HepG2 (cell line): ENCODE results near the gene SLC34A3. TPM values are rescaled to one million over a fixed set of nuclear protein-coding genes. Genes with fewer than 3 reads are reported as not detected.

Experiments used
- AGO2 ChIP-seq: fragments of 200-400 bp; formaldehyde crosslinking; optimal IDR thresholded peaks from 2 replicates; pipeline ENCODE3; 2017; ENCODE audit warnings: mild to moderate bottlenecking, low read depth, low read length, moderate library complexity
- ATF3 ChIP-seq: sonication (generic); formaldehyde crosslinking; IDR thresholded peaks from 2 replicates; pipeline ENCODE4 v1.4.0; 2020; ENCODE audit warnings: missing genetic modification reagents
- CBX1 ChIP-seq: IDR thresholded peaks from one replicate; pipeline ENCODE4 v1.6.1; 2016; ENCODE audit warnings: antibody characterized with exemption, low read depth
- NCOA2 ChIP-seq: sonication (generic); formaldehyde crosslinking; IDR thresholded peaks from 2 replicates; pipeline ENCODE4 v1.8.0; 2022; ENCODE audit warnings: inconsistent platforms
- RAD21 ChIP-seq: fragments of 450-650 bp; formaldehyde crosslinking; IDR thresholded peaks from 2 replicates; pipeline ENCODE4 v1.5.0; 2020; ENCODE audit warnings: mild to moderate bottlenecking
- REL ChIP-seq: sonication (generic); formaldehyde crosslinking; conservative IDR thresholded peaks from 2 replicates; pipeline ENCODE4 v1.8.0; 2022; ENCODE audit warnings: mild to moderate bottlenecking, missing genetic modification reagents, moderate library complexity
- SP2 ChIP-seq: sonication (generic); formaldehyde crosslinking; IDR thresholded peaks from 2 replicates; pipeline ENCODE4 v1.5.1; 2020; ENCODE audit warnings: mild to moderate bottlenecking, missing genetic modification reagents
- TAF1 ChIP-seq: sonication (generic); formaldehyde crosslinking; IDR thresholded peaks from 2 replicates; pipeline ENCODE4 v1.4.0; 2020; ENCODE audit warnings: missing genetic modification reagents
- TEAD2 ChIP-seq: sonication (generic); formaldehyde crosslinking; IDR thresholded peaks from 2 replicates; pipeline ENCODE4 v1.9.0; 2021; ENCODE audit warnings: missing genetic modification reagents
- ZNF142 ChIP-seq: sonication (generic); formaldehyde crosslinking; IDR thresholded peaks from 2 replicates; pipeline ENCODE4 v1.4.0; 2020; ENCODE audit warnings: missing genetic modification reagents
- ZNF280B ChIP-seq: sonication (generic); formaldehyde crosslinking; IDR thresholded peaks from 2 replicates; pipeline ENCODE4 v1.5.0; 2020; ENCODE audit warnings: missing genetic modification reagents, mild to moderate bottlenecking, borderline replicate concordance
- ZNF501 ChIP-seq: sonication (generic); formaldehyde crosslinking; IDR thresholded peaks from 2 replicates; pipeline ENCODE4 v1.5.1; 2020; ENCODE audit warnings: mild to moderate bottlenecking, moderate library complexity, missing genetic modification reagents
- ZNF546 ChIP-seq: sonication (generic); formaldehyde crosslinking; conservative IDR thresholded peaks from 2 replicates; pipeline ENCODE4 v1.8.1; 2023; ENCODE audit warnings: mild to moderate bottlenecking, missing genetic modification reagents
- ZNF619 ChIP-seq: sonication (generic); formaldehyde crosslinking; IDR thresholded peaks from 2 replicates; pipeline ENCODE4 v1.4.0; 2020; ENCODE audit warnings: mild to moderate bottlenecking, missing genetic modification reagents
- ZNF674 ChIP-seq: sonication (generic); formaldehyde crosslinking; IDR thresholded peaks from 2 replicates; pipeline ENCODE4 v1.5.0; 2020; ENCODE audit warnings: low read depth, mild to moderate bottlenecking, missing genetic modification reagents
- polyA plus RNA-seq, 8 experiments: library from polyadenylated mRNA; depleted of rRNA in 3 of 8; stranded (reverse) in 7 of 8; unstranded in 1 of 8; fragments of >200 nt; fragmentation: Illumina TruSeq in 4 of 8; extraction: Trizol in 4 of 8; gene quantifications; 2 replicates each; pipeline versions ENCODE4 v1.2.1 to v1.2.3, GENCODE V29; 2011 to 2016; ENCODE audit warnings: low read depth in 4 of 8, missing spikeins in 1 of 8, mixed read lengths in 1 of 8; ENCODE audit not compliant: insufficient read depth in 1 of 8
- total RNA-seq, 5 experiments: library from RNA; depleted of rRNA; stranded (reverse); fragments of >200 nt; fragmentation: Illumina TruSeq; extraction: Trizol; gene quantifications; 2 replicates each; pipeline ENCODE4 v1.2.3, GENCODE V29; 2016; ENCODE audit warnings: low read depth in 1 of 5
- TF ChIP-seq, protein P1 (sequence below): sonication (generic); formaldehyde crosslinking; IDR thresholded peaks from 2 replicates; pipeline ENCODE4 v1.9.0; 2021; ENCODE audit warnings: mild to moderate bottlenecking, missing genetic modification reagents

Gene SLC34A3
- total and polyA plus RNA-seq, 2 of the 13 experiments (the other 11 are each of a cell fraction or from before 2014, with no cell fraction given) = 0.07 to 1.0 TPM

DNA sequence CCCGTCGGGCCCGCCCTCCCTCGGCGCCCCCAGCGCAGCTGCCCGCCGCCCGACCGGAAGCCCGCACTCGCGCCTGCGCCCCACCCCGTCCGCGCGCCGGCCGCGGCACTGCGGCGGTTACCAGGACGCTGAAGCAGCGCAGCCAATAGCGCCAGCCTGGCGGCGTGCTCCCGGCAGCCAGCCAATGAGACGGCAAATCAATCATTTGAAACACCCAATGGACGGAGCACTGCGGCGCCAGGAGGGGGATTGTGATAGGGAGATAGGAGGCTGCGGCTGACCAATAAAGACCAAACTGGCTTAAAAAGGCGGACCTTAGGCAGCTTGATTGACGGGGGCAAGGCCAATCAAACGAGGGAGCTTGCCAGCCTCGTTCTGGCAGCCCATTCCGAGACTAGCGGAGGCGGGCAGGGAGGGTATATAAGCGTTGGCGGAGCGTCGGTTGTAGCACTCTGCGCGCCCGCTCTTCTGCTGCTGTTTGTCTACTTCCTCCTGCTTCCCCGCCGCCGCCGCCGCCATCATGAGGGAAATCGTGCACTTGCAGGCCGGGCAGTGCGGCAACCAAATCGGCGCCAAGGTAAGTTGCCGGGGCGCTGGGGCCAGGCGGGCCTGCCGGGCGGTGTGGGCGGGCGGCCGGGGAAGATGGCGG is 10.3 kb downstream of the SLC34A3 start, which contains the start of gene TUBB4B (continued):
- no peak for TF ChIP-seq ZNF619
- no peak for TF ChIP-seq ZNF546
- TF ChIP-seq AGO2 = no peak
- peak; percentile 68; the same call in 1 of the 2 replicates for TF ChIP-seq NCOA2
- no peak for TF ChIP-seq ZNF501 (CRISPR knock-in tag)
- peak; percentile 98 for TF ChIP-seq SP2 (CRISPR knock-in tag)
- TF ChIP-seq ZNF280B (CRISPR knock-in tag) = no peak
- TF ChIP-seq RAD21 (CRISPR knock-in tag) = peak; percentile 69
- TF ChIP-seq CBX1 = peak; percentile 97
- 0 out of 2 replicates have a peak, but pooled peaks have one; percentile 52 for TF ChIP-seq ZNF674 (CRISPR knock-in tag)
- TF ChIP-seq TAF1 (CRISPR knock-in tag) = peak; percentile 97
- TF ChIP-seq REL (CRISPR knock-in tag) = no peak
- peak; percentile 73 for TF ChIP-seq ZNF142 (CRISPR knock-in tag)
- TF ChIP-seq ATF3 (CRISPR knock-in tag) = peak; percentile 66
- TF ChIP-seq TEAD2 (CRISPR knock-in tag) = 0 out of 2 replicates have a peak, but pooled peaks have one; percentile 76
- TF ChIP-seq, protein P1, sequence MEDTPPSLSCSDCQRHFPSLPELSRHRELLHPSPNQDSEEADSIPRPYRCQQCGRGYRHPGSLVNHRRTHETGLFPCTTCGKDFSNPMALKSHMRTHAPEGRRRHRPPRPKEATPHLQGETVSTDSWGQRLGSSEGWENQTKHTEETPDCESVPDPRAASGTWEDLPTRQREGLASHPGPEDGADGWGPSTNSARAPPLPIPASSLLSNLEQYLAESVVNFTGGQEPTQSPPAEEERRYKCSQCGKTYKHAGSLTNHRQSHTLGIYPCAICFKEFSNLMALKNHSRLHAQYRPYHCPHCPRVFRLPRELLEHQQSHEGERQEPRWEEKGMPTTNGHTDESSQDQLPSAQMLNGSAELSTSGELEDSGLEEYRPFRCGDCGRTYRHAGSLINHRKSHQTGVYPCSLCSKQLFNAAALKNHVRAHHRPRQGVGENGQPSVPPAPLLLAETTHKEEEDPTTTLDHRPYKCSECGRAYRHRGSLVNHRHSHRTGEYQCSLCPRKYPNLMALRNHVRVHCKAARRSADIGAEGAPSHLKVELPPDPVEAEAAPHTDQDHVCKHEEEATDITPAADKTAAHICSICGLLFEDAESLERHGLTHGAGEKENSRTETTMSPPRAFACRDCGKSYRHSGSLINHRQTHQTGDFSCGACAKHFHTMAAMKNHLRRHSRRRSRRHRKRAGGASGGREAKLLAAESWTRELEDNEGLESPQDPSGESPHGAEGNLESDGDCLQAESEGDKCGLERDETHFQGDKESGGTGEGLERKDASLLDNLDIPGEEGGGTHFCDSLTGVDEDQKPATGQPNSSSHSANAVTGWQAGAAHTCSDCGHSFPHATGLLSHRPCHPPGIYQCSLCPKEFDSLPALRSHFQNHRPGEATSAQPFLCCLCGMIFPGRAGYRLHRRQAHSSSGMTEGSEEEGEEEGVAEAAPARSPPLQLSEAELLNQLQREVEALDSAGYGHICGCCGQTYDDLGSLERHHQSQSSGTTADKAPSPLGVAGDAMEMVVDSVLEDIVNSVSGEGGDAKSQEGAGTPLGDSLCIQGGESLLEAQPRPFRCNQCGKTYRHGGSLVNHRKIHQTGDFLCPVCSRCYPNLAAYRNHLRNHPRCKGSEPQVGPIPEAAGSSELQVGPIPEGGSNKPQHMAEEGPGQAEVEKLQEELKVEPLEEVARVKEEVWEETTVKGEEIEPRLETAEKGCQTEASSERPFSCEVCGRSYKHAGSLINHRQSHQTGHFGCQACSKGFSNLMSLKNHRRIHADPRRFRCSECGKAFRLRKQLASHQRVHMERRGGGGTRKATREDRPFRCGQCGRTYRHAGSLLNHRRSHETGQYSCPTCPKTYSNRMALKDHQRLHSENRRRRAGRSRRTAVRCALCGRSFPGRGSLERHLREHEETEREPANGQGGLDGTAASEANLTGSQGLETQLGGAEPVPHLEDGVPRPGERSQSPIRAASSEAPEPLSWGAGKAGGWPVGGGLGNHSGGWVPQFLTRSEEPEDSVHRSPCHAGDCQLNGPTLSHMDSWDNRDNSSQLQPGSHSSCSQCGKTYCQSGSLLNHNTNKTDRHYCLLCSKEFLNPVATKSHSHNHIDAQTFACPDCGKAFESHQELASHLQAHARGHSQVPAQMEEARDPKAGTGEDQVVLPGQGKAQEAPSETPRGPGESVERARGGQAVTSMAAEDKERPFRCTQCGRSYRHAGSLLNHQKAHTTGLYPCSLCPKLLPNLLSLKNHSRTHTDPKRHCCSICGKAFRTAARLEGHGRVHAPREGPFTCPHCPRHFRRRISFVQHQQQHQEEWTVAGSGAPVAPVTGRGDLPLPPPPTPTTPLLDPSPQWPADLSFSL (CRISPR knock-in tag) = no peak
